Mucosa of descending colon (tissue), 3 donors: ENCODE data around the gene ZNF30. TPM values are rescaled to one million over a fixed set of nuclear protein-coding genes. Genes with fewer than 3 reads are reported as not detected.

Experiments
- ATAC-seq: fragments of 200-7000 bp; cut with Tn5 transposase; one replicate; pipeline ENCODE4 v1.9.1; 2020; ENCODE audit warnings: mild to moderate bottlenecking, moderate library complexity
- DNase-seq, 3 donors: peaks; one replicate each; pipeline ENCODE4 v3.0.0-alpha.2; 2020
- H3K36me3 ChIP-seq: fragments of 200-600 bp; one replicate; pipeline ENCODE4 v1.8.0; 2021; ENCODE audit warnings: low read depth, mild to moderate bottlenecking
- H3K4me1 ChIP-seq: fragments of 200-600 bp; one replicate; pipeline ENCODE4 v1.8.0; 2021; ENCODE audit warnings: low read depth, mild to moderate bottlenecking
- H3K4me3 ChIP-seq: fragments of 200-600 bp; one replicate; pipeline ENCODE4 v1.8.0; 2021; ENCODE audit warnings: mild to moderate bottlenecking
- H3K9me3 ChIP-seq: fragments of 200-600 bp; one replicate; pipeline ENCODE4 v1.8.0; 2021; ENCODE audit warnings: mild to moderate bottlenecking
- intact Hi-C, 2 donors: fragments of 100-400 bp; cut with DNase I in 1 of 2; cut with micrococcal nuclease in 1 of 2; formaldehyde crosslinking; loops; one replicate each; pipeline versions ENCODE4 v1.11.0 to v1.11.1; 2022; cut with DNase I, micrococcal nuclease
- total RNA-seq, 3 donors: library from RNA; stranded (reverse); fragmentation: NEBNext Ultra II Directional in 2 of 3; extraction: Animal tissue kit (Norgen Biotek cat#: 25700) in 2 of 3; gene quantifications; one replicate each; pipeline versions ENCODE4 v1.2.1 to v1.2.4, GENCODE V29; 2021 to 2023
- TF ChIP-seq, protein P1 (sequence below): fragments of 200-600 bp; IDR thresholded peaks from one replicate; pipeline ENCODE4 v1.8.0; 2022; ENCODE audit warnings: antibody characterized with exemption, mild to moderate bottlenecking
- donor health status: DM: no; HTN: no; CAD: no; lungs with moderate emphysema.
- donor health status: DM: no; HTN: no; CAD: no.
- donor health status: DM: no; HTN: yes; CAD: no.

The ZNF30 gene
- total RNA-seq, 3 donors from 2014 or later: 1.3 to 4.9 (median 2.1) TPM

GRCh38 chr19:34974646-34975045 is 47.9 kb downstream of the ZNF30 start:
- intact Hi-C loops: loop anchor here in 1 of 2 donors (5.0 kb wide), 1 partner anchor 38 kb away; no protein-coding TSS in a partner anchor
- peaks cover 5% of the 10 kb centered on the region for H3K4me1 ChIP-seq
- TF ChIP-seq, protein P1, sequence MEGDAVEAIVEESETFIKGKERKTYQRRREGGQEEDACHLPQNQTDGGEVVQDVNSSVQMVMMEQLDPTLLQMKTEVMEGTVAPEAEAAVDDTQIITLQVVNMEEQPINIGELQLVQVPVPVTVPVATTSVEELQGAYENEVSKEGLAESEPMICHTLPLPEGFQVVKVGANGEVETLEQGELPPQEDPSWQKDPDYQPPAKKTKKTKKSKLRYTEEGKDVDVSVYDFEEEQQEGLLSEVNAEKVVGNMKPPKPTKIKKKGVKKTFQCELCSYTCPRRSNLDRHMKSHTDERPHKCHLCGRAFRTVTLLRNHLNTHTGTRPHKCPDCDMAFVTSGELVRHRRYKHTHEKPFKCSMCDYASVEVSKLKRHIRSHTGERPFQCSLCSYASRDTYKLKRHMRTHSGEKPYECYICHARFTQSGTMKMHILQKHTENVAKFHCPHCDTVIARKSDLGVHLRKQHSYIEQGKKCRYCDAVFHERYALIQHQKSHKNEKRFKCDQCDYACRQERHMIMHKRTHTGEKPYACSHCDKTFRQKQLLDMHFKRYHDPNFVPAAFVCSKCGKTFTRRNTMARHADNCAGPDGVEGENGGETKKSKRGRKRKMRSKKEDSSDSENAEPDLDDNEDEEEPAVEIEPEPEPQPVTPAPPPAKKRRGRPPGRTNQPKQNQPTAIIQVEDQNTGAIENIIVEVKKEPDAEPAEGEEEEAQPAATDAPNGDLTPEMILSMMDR: no peak
- H3K36me3 ChIP-seq: no peaks in the 10 kb centered on the region
- ATAC-seq (no peak), DNase-seq (no peak)
- H3K4me3 ChIP-seq: no peak overlapping the region
- H3K9me3 ChIP-seq: peaks cover 7% of the 10 kb centered on the region

DNA sequence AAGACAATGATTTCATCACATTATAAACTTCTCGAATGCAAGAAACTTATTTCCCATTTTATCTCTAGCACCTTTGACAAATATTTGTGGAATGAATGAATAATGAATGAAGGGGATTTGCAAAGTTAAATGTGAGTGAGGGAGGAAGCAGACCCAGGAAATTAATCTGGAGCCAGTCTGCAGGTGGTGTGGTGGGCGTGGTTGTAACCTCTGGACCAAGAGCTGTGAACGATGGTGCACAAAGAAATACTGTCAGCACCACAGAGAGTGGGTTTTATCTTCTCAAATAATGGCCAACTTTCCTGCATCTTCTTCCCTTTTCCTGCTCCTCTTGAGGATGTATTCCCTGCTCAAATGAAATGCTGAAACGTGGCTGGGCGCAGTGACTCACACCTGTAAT is 48.4 kb downstream of the ZNF30 start:
- peak in 2 of 3 donors; percentile 53 to 71 for DNase-seq
- peaks cover 5% of the 10 kb centered on the region for H3K4me1 ChIP-seq
- ATAC-seq: no peak
- no peaks in the 10 kb centered on the region for H3K36me3 ChIP-seq
- intact Hi-C loops: no loop called here
- H3K9me3 ChIP-seq: peaks cover 7% of the 10 kb centered on the region
- H3K4me3 ChIP-seq: no peak overlapping the region
- TF ChIP-seq, protein P1: no peak

GRCh38 chr19:34976611-34977010 is 49.9 kb downstream of the ZNF30 start:
- H3K9me3 ChIP-seq: peaks cover 7% of the 10 kb centered on the region
- intact Hi-C loops: no loop called here
- TF ChIP-seq, protein P1: no peak
- no peak for DNase-seq
- no peak for ATAC-seq
- peaks cover 5% of the 10 kb centered on the region for H3K4me1 ChIP-seq
- H3K36me3 ChIP-seq: no peaks in the 10 kb centered on the region
- H3K4me3 ChIP-seq: no peak overlapping the region

DNA sequence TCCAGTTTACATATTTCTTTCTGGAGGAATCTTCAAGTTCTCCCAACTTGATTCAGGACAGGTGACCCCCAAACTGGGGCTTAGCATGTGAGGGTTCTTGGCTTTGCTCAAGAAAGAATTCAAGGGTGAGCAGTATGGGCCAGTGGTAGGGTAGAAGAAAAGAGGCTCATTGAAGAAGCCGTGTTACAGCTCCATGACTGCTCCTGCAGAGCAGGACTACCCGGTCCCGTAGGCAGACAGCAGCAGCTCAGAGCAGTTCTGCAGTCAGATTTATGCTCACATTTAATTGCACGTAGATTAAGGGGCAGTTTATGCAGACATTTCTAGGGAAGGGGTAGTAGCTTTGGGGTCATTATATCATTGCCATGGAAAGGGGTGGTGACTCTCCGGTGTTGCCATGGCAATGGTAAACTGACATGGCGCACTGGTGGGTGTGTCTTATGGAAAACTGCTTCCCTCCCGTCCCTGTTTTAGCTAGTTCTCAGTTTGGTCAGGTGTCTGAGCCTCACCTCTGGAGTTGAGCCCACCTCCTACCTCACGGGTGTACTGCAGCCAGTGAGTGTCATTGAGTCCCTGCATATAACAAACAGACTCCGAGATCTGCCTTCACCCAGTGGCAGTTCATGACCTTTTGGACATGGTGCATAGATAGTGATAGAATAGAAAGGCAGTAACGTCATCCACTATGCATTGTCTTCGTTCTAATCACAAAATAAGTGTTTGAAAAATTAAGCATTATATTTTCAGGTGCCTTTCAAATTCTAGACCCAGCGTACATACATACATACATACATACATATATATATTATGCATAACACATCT is 53.3 kb downstream of the ZNF30 start:
- Histone ChIP-seq H3K4me3 (no peak overlapping the region), H3K9me3 (peaks cover 7% of the 10 kb centered on the region), H3K4me1 (no peaks in the 10 kb centered on the region), H3K36me3 (no peaks in the 10 kb centered on the region)
- no peak for ATAC-seq
- TF ChIP-seq, protein P1: no peak
- DNase-seq: no peak
- intact Hi-C loops: no loop called here

- no peaks in the 10 kb centered on the region for H3K4me1 ChIP-seq
- intact Hi-C loops: no loop called here
- no peak overlapping the region for H3K4me3 ChIP-seq
- H3K9me3 ChIP-seq: no peaks in the 10 kb centered on the region
- ATAC-seq: no peak
- H3K36me3 ChIP-seq: no peaks in the 10 kb centered on the region
- DNase-seq: no peak
- TF ChIP-seq, protein P1: no peak
These were observed 55.6 kb downstream of the ZNF30 start for GRCh38 chr19:34982275-34982674.
